ENCODE measurements around the gene TMEM60. TPM values are rescaled to one million over a fixed set of nuclear protein-coding genes. Genes with fewer than 3 reads are reported as not detected.

TMEM60 gene
- polyA plus RNA-seq, 1 donor (not counting 4 experiments of a cell fraction or from before 2014, with no cell fraction given), result 27.5 TPM

- FAIRE-seq (no peak), DNase-seq (ENCODE audit: low read depth, low spot score) (no peak)
- Histone ChIP-seq H3K79me2 (ENCODE audit: control insufficient read depth, insufficient read depth, low read length) (peaks cover 9% of the 10 kb centered on the region), H3K4me2 (ENCODE audit: control insufficient read depth, extremely low read depth, insufficient read depth, low read depth, low read length) (no peak overlapping the region), H3K9me1 (ENCODE audit: control insufficient read depth, extremely low read depth, insufficient read depth, low read length) (no peaks in the 10 kb centered on the region), H3K4me1 (ENCODE audit: control insufficient read depth, extremely low read depth, insufficient read depth, low read length) (no peaks in the 10 kb centered on the region), H3K9ac (ENCODE audit: control insufficient read depth, extremely low read depth, insufficient read depth, low read length) (no peak overlapping the region), H4K20me1 (ENCODE audit: control insufficient read depth, extremely low read depth, insufficient read depth, low read length) (no peaks in the 10 kb centered on the region), H3K4me3 (ENCODE audit: control insufficient read depth in 2 of 3, extremely low read depth in 1 of 3, insufficient read depth in 2 of 3, low read depth in 1 of 3, low read length in 3 of 3) (no peak overlapping the region), H3K36me3 (ENCODE audit: control insufficient read depth in 2 of 2, extremely low read depth in 1 of 2, insufficient read depth in 2 of 2, low read length in 2 of 2) (no peaks in the 10 kb centered on the region), H3K9me3 (ENCODE audit: control insufficient read depth, low read depth, low read length) (no peaks in the 10 kb centered on the region), H3K27me3 (ENCODE audit: control insufficient read depth, extremely low read depth, insufficient read depth, low read length) (no peaks in the 10 kb centered on the region), H3K27ac (ENCODE audit: control insufficient read depth, insufficient read depth, low read length) (no peak overlapping the region), H2AFZ (ENCODE audit: control insufficient read depth, low read length) (no peak overlapping the region)
- dilution Hi-C loops (cut with MboI; ENCODE audit: extremely low pct_ligation_motif_present, low sequenced_read_pairs), result no loop called here
- TF ChIP-seq CTCF (optimal IDR thresholded peaks at IDR 0.05 in 1 of 3, IDR thresholded peaks at IDR 0.05 in 1 of 3, conservative IDR thresholded peaks at IDR 0.05 in 1 of 3; ENCODE audit: extremely low read depth in 1 of 3, insufficient read depth in 2 of 3, low read length in 3 of 3), result no peak
- TF ChIP-seq EZH2 (IDR thresholded peaks at IDR 0.05; ENCODE audit: low read length), result no peak
Measured at GRCh38 chr7:77752016-77752415, 46.2 kb downstream of the TMEM60 start.

GRCh38 chr7:77747718-77748117, 50.5 kb downstream of the TMEM60 start:
- peaks cover 3% of the 10 kb centered on the region for H3K79me2 ChIP-seq (ENCODE audit: control insufficient read depth, insufficient read depth, low read length)
- no peaks in the 10 kb centered on the region for H3K27me3 ChIP-seq (ENCODE audit: control insufficient read depth, extremely low read depth, insufficient read depth, low read length)
- no peak overlapping the region for H3K27ac ChIP-seq (ENCODE audit: control insufficient read depth, insufficient read depth, low read length)
- DNase-seq (ENCODE audit: low read depth, low spot score), result no peak
- H3K36me3 ChIP-seq (ENCODE audit: control insufficient read depth in 2 of 2, extremely low read depth in 1 of 2, insufficient read depth in 2 of 2, low read length in 2 of 2), result no peaks in the 10 kb centered on the region
- no peak for FAIRE-seq
- H3K4me3 ChIP-seq (ENCODE audit: control insufficient read depth in 2 of 3, extremely low read depth in 1 of 3, insufficient read depth in 2 of 3, low read depth in 1 of 3, low read length in 3 of 3), result no peak overlapping the region
- no peak for TF ChIP-seq EZH2 (IDR thresholded peaks at IDR 0.05; ENCODE audit: low read length)
- no peaks in the 10 kb centered on the region for H3K4me1 ChIP-seq (ENCODE audit: control insufficient read depth, extremely low read depth, insufficient read depth, low read length)
- no peaks in the 10 kb centered on the region for H4K20me1 ChIP-seq (ENCODE audit: control insufficient read depth, extremely low read depth, insufficient read depth, low read length)
- no peaks in the 10 kb centered on the region for H3K9me1 ChIP-seq (ENCODE audit: control insufficient read depth, extremely low read depth, insufficient read depth, low read length)
- H3K4me2 ChIP-seq (ENCODE audit: control insufficient read depth, extremely low read depth, insufficient read depth, low read depth, low read length), result no peak overlapping the region
- no peak overlapping the region for H3K9ac ChIP-seq (ENCODE audit: control insufficient read depth, extremely low read depth, insufficient read depth, low read length)
- no peaks in the 10 kb centered on the region for H3K9me3 ChIP-seq (ENCODE audit: control insufficient read depth, low read depth, low read length)
- dilution Hi-C loops (cut with MboI; ENCODE audit: extremely low pct_ligation_motif_present, low sequenced_read_pairs), result no loop called here
- no peak overlapping the region for H2AFZ ChIP-seq (ENCODE audit: control insufficient read depth, low read length)

- Histone ChIP-seq H3K9ac (ENCODE audit: control insufficient read depth, extremely low read depth, insufficient read depth, low read length) (no peak overlapping the region), H3K79me2 (ENCODE audit: control insufficient read depth, insufficient read depth, low read length) (peaks cover 2% of the 10 kb centered on the region), H3K4me3 (ENCODE audit: control insufficient read depth in 2 of 3, extremely low read depth in 1 of 3, insufficient read depth in 2 of 3, low read depth in 1 of 3, low read length in 3 of 3) (no peak overlapping the region), H3K9me3 (ENCODE audit: control insufficient read depth, low read depth, low read length) (no peaks in the 10 kb centered on the region), H3K9me1 (ENCODE audit: control insufficient read depth, extremely low read depth, insufficient read depth, low read length) (no peaks in the 10 kb centered on the region), H3K27ac (ENCODE audit: control insufficient read depth, insufficient read depth, low read length) (no peak overlapping the region), H3K36me3 (ENCODE audit: control insufficient read depth in 2 of 2, extremely low read depth in 1 of 2, insufficient read depth in 2 of 2, low read length in 2 of 2) (no peaks in the 10 kb centered on the region), H3K4me2 (ENCODE audit: control insufficient read depth, extremely low read depth, insufficient read depth, low read depth, low read length) (no peak overlapping the region), H3K27me3 (ENCODE audit: control insufficient read depth, extremely low read depth, insufficient read depth, low read length) (no peaks in the 10 kb centered on the region), H2AFZ (ENCODE audit: control insufficient read depth, low read length) (no peak overlapping the region), H4K20me1 (ENCODE audit: control insufficient read depth, extremely low read depth, insufficient read depth, low read length) (no peaks in the 10 kb centered on the region), H3K4me1 (ENCODE audit: control insufficient read depth, extremely low read depth, insufficient read depth, low read length) (no peaks in the 10 kb centered on the region)
- DNase-seq (ENCODE audit: low read depth, low spot score) (no peak), FAIRE-seq (no peak)
- TF ChIP-seq EZH2 (IDR thresholded peaks at IDR 0.05; ENCODE audit: low read length) (no peak), CTCF (optimal IDR thresholded peaks at IDR 0.05 in 1 of 3, IDR thresholded peaks at IDR 0.05 in 1 of 3, conservative IDR thresholded peaks at IDR 0.05 in 1 of 3; ENCODE audit: extremely low read depth in 1 of 3, insufficient read depth in 2 of 3, low read length in 3 of 3) (no peak)
- dilution Hi-C loops (cut with MboI; ENCODE audit: extremely low pct_ligation_motif_present, low sequenced_read_pairs), result no loop called here
Measured at GRCh38 chr7:77747178-77747577, 51.1 kb downstream of the TMEM60 start.
